Subcutaneous adipose tissue (tissue), 4 donors: ENCODE results near the gene CLDN24. TPM values are rescaled to one million over a fixed set of nuclear protein-coding genes. Genes with fewer than 3 reads are reported as not detected.

ENCODE experiments used
- total RNA-seq, 4 donors: library from RNA; depleted of rRNA; stranded (reverse); fragments of >200 nt; gene quantifications; one replicate each; pipeline ENCODE4 v1.1.0, GENCODE V29; 2016
- TF ChIP-seq, protein P1 (sequence below): fragments of 450-650 bp; IDR thresholded peaks from one replicate; pipeline ENCODE4 v1.5.1; 2016; ENCODE audit warnings: low read depth, mild to moderate bottlenecking, control low read depth, antibody characterized with exemption, moderate library complexity

CLDN24 gene
- total RNA-seq, 4 donors from 2014 or later = 1.5 TPM; not detected in 3

DNA sequence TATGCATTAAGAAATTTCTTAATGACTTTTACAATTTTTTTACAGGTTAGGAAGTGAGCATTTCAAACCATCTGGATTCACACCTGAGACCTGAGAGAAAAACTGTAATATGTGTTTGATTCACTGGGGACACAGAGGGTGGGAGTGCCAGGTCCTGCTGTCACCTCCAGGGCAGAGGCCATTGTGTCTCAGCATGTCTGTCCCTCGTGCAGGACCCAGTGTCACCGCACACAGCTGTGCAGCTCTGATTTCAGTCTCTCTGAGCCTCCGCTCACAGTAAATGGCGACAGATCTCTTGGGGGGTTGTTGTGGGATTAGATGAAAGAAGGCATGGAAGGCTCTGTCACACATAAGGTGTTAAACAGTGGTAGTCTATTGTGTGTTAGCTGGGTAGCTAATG, 23.0 kb upstream of the CLDN24 start:
- TF ChIP-seq, protein P1, sequence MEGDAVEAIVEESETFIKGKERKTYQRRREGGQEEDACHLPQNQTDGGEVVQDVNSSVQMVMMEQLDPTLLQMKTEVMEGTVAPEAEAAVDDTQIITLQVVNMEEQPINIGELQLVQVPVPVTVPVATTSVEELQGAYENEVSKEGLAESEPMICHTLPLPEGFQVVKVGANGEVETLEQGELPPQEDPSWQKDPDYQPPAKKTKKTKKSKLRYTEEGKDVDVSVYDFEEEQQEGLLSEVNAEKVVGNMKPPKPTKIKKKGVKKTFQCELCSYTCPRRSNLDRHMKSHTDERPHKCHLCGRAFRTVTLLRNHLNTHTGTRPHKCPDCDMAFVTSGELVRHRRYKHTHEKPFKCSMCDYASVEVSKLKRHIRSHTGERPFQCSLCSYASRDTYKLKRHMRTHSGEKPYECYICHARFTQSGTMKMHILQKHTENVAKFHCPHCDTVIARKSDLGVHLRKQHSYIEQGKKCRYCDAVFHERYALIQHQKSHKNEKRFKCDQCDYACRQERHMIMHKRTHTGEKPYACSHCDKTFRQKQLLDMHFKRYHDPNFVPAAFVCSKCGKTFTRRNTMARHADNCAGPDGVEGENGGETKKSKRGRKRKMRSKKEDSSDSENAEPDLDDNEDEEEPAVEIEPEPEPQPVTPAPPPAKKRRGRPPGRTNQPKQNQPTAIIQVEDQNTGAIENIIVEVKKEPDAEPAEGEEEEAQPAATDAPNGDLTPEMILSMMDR = no peak

DNA sequence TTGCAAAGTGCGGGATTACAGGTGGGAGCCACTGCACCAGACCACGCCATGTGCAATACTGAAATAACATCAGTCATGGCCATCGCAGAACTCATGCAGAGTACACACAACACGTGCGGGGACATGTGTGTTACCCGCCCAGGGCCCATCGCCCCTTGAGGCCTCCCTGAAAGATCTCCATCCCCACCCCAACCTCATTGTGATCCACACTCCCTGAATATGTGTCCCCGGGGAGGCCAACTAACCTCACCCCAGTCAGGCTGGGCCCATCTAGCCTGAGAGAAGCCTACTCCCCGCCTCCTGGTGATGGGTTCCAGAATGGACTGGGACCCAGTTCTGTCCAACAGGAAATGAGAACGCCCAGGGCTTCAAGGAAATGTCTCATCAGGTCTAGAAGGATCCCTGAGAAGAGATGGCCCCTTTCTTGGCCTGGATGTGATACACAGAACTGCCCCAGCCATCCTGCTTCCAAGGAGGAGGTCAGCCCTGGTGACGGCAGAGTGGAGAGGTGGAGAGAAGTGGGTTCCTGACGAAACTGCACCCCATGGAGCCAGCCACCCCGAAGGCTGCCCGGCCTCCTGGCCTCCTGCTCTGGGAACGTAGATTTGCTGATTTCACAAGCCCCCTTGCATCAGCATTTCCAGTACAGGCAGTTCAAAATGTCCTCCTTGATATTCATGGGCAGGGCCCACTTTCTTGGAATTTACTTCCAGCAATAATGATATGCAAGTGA, 22.5 kb upstream of the CLDN24 start:
- TF ChIP-seq, protein P1 = no peak

DNA sequence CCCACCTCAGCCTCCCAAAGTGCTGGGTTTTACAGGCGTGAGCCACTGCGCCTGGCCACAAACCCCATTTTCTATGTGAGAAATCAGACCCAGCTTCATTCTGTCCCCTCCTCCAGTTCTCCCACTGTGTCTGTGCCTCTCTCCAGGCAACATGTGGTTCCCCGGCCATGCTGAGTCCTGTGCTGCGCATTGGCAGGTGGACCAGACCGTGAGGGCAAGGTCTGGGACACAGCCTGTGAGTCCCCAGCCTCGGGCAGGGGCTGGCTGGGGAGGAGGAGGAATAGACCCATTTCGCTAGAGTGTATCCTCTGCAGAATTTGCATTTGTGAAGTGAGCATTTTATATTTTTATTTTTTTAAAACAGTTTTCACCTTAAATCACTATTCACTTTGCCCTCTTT, 21.5 kb upstream of the CLDN24 start:
- TF ChIP-seq, protein P1 = no peak

DNA sequence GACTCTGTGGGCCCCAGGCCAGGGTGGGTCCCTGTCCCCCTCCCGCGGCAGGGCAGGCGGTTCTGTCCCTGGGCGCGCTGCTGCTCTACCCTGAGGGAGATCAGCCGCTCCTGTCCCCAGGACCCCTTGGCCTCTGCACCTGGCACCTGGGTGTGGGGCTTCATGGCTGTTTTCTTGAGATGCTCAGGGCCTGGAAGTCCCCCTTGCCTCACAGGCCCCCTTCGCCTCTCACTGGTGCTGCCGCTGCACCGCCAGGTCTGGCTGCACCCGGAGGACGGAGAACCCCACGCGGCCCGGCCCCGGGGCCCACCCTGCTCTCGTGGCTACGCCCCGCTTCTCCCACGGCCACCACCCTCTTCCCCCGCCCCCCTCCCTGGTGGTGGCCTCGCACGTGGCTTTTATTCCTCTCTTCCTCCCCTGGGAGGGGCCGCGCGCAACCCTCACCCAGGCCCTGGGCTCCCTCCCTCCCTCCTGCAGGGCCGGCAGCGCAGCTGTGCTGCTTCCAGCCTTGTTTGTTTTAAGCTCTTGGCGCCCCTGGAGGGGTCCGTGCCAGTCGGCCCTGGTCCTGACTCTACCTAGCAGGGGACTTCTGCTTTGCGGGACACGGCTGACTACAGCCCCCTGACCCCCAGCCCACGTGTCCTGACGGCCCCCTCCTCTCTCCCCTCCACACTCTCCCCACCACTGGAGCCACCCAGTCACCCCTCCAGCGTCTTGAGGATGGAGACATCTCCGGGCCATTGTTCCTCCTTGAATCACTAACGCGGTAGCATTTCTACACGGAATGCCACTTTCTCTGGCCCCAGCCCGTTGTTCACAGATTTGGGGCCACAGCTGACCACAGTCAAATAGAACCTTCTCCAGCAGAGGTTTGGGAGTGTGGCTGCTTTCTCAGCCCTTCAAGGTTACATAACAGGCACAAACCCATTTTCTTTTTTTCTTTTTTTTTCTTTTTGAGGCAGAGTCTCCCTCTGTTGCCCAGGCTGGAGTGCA, 20.6 kb upstream of the CLDN24 start:
- TF ChIP-seq, protein P1 = no peak

DNA sequence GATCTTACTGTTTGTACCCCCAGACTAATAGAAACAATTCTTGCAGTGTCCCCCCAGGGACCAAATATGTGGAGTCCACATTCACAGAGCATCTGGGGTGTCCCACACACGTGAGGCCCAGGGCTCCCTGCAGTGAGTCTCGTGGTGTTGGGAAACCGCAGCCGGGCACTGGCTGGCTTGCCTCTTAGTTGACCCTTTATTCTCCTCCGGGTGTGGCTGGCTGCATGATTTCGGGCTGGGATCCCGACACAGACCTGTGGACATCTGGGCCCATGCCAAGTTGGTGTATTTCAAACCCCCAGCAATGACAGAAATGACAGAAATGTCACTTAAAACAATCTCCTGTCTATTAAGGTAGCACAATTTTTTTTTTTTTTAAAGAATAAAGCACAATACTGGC, 15.6 kb upstream of the CLDN24 start:
- TF ChIP-seq, protein P1 = no peak

DNA sequence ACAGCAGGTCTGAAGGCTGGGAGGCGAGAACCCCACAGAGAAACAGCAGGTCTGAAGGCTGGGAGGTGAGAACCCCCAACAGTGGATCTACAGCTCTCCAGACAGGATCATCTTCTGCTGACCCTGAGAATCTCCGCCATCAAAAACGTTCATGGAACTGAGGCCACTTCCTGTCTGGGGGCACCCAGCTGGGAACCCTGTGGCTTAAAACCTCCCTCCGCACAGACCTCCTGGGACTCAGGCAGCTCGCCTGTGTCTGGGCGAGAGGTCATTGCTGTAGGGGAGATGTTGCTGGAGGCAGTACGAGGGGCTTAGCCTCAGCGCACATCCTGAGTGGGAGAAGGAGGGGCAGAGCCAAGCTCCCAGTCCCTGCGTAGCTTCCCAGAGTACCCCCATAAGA, 15.1 kb upstream of the CLDN24 start:
- TF ChIP-seq, protein P1 = no peak

DNA sequence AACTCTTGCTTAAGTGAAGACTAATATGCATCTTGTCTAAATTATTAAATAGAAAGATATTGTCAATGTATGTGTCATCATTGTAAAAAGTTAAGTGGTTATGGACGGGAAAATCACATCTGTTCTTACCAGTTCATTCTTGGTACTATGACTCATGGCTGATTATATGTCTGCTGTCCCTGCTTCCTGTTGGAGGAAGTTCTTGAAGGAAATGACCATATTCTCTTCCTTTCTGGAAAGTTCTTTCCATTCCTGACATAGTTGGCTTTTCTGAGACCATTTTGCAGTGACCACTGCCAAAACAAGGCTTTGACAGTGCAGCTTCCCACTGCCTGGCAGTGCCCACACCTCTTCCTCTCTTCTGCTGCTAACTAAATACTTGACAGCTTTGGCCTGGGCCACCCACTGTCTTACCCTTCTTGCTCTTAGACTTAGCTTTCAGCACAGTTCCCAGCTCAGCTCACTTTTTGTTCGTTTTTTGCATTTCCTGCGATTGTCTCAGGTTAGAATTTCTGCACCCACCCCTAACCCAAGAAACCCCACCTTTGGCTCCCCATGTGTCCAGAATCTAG, 13.2 kb upstream of the CLDN24 start:
- TF ChIP-seq, protein P1 = no peak
